SK-N-MC (cell line): ENCODE data around the gene SHROOM1.

Experiments
- EZH2 ChIP-seq: fragments of 200-600 bp; sonication (generic); IDR thresholded peaks from one replicate; pipeline ENCODE4 v1.6.1; 2017; ENCODE audit warnings: antibody characterized with exemption
- POLR2AphosphoS5 ChIP-seq: IDR thresholded peaks from 2 replicates; pipeline ENCODE4 v1.6.1; 2012; ENCODE audit warnings: mild to moderate bottlenecking, low read depth, low read length, borderline replicate concordance

GRCh38 chr5:132778856-132779255 lies 51.6 kb downstream of the SHROOM1 start:
- no peak for TF ChIP-seq POLR2AphosphoS5
- TF ChIP-seq EZH2 = no peak
